BE2C (cell line): Measurements from ENCODE around the gene DYSF.
A peak's percentile ranks its signal among the peaks of the same experiment; 100 is the strongest.

Source experiments
- DNase-seq: peaks from one replicate; pipeline ENCODE4 v3.0.0-alpha.2; 2020
- H3K27me3 ChIP-seq: fragments of 250-450 bp; sonication (Bioruptor Pico); 2 replicates; pipeline ENCODE4 v1.5.1; 2020; ENCODE audit warnings: mild to moderate bottlenecking
- H3K36me3 ChIP-seq: fragments of 250-450 bp; sonication (Bioruptor Pico); 2 replicates; pipeline ENCODE4 v1.5.1; 2020; ENCODE audit warnings: mild to moderate bottlenecking
- H3K4me1 ChIP-seq: fragments of 250-450 bp; sonication (Bioruptor Pico); 2 replicates; pipeline ENCODE4 v1.5.1; 2020
- H3K4me3 ChIP-seq: 2 replicates; pipeline ENCODE4 v1.5.1; 2011; ENCODE audit warnings: low read depth, low read length
- H3K9me3 ChIP-seq: fragments of 250-450 bp; sonication (Bioruptor Pico); 2 replicates; pipeline ENCODE4 v1.5.1; 2020
- CTCF ChIP-seq: IDR thresholded peaks from 2 replicates; pipeline ENCODE4 v1.5.1; 2012; ENCODE audit warnings: mild to moderate bottlenecking, low read depth, low read length

The DYSF gene

GRCh38 chr2:71500426-71501079, 47.2 kb downstream of the DYSF start:
- H3K36me3 ChIP-seq, result no peaks in the 10 kb centered on the region
- H3K4me1 ChIP-seq, result no peaks in the 10 kb centered on the region
- H3K4me3 ChIP-seq, result no peak overlapping the region

GRCh38 chr2:71502941-71503738, 49.8 kb downstream of the DYSF start:
- no peak for TF ChIP-seq CTCF
- H3K27me3 ChIP-seq, result no peaks in the 10 kb centered on the region
- no peaks in the 10 kb centered on the region for H3K36me3 ChIP-seq
- no peak for DNase-seq
- H3K4me1 ChIP-seq, result no peaks in the 10 kb centered on the region
- no peak overlapping the region for H3K4me3 ChIP-seq
- H3K9me3 ChIP-seq, result no peaks in the 10 kb centered on the region

More at GRCh38 chr2:71500426-71501079, 47.2 kb downstream of the DYSF start:
- Histone ChIP-seq H3K9me3 (no peaks in the 10 kb centered on the region), H3K27me3 (no peaks in the 10 kb centered on the region)
- no peak for DNase-seq
- no peak for TF ChIP-seq CTCF

GRCh38 chr2:71503837-71504236, 50.5 kb downstream of the DYSF start:
- no peak for TF ChIP-seq CTCF
- no peaks in the 10 kb centered on the region for H3K27me3 ChIP-seq
- H3K4me1 ChIP-seq, result no peaks in the 10 kb centered on the region
- DNase-seq, result no peak
- no peaks in the 10 kb centered on the region for H3K9me3 ChIP-seq
- H3K36me3 ChIP-seq, result no peaks in the 10 kb centered on the region
- no peak overlapping the region for H3K4me3 ChIP-seq

GRCh38 chr2:71504611-71505010, 51.2 kb downstream of the DYSF start:
- DNase-seq, result no peak
- no peaks in the 10 kb centered on the region for H3K4me1 ChIP-seq
- TF ChIP-seq CTCF, result no peak
- no peaks in the 10 kb centered on the region for H3K36me3 ChIP-seq
- no peak overlapping the region for H3K4me3 ChIP-seq
- no peaks in the 10 kb centered on the region for H3K9me3 ChIP-seq
- no peaks in the 10 kb centered on the region for H3K27me3 ChIP-seq

GRCh38 chr2:71505086-71505769, 51.9 kb downstream of the DYSF start:
- no peaks in the 10 kb centered on the region for H3K9me3 ChIP-seq
- no peaks in the 10 kb centered on the region for H3K27me3 ChIP-seq
- DNase-seq, result peak; percentile 34
- H3K36me3 ChIP-seq, result no peaks in the 10 kb centered on the region
- no peak overlapping the region for H3K4me3 ChIP-seq
- TF ChIP-seq CTCF, result no peak
- H3K4me1 ChIP-seq, result no peaks in the 10 kb centered on the region
